Measurements from ENCODE around the gene RAB11FIP3. TPM values are rescaled to one million over a fixed set of nuclear protein-coding genes. Genes with fewer than 3 reads are reported as not detected.

RAB11FIP3 gene
- total and polyA plus RNA-seq, 8 donors: 22.0 to 67.4 (median 33.2) TPM

DNA sequence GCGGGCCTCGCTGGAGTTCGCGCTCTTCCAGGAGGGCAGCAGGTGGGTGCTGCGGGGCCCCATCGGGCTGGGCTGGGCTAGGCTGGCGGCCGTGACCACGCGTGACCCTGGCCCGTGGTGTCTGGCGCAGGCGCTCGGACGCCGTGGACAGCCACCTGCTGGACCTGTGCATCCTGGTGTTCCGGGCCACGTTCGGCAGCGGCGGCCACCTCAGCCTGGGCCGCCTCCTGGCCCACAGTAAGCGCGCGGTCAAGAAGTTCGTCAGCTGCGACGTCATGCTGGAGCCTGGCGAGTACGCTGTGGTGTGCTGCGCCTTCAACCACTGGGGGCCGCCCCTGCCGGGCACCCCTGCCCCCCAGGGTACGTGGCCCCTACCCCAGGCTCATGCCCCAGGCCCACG, 126.7 kb downstream of the RAB11FIP3 start:
- TF ChIP-seq, protein P1, sequence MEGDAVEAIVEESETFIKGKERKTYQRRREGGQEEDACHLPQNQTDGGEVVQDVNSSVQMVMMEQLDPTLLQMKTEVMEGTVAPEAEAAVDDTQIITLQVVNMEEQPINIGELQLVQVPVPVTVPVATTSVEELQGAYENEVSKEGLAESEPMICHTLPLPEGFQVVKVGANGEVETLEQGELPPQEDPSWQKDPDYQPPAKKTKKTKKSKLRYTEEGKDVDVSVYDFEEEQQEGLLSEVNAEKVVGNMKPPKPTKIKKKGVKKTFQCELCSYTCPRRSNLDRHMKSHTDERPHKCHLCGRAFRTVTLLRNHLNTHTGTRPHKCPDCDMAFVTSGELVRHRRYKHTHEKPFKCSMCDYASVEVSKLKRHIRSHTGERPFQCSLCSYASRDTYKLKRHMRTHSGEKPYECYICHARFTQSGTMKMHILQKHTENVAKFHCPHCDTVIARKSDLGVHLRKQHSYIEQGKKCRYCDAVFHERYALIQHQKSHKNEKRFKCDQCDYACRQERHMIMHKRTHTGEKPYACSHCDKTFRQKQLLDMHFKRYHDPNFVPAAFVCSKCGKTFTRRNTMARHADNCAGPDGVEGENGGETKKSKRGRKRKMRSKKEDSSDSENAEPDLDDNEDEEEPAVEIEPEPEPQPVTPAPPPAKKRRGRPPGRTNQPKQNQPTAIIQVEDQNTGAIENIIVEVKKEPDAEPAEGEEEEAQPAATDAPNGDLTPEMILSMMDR (IDR thresholded peaks at IDR 0.05): no peak
- no peak for ATAC-seq
- WGBS, 2 donors: 96 to 98% methylated on average over 34 to 35 of the region's 35 CpGs
- no peak overlapping the region for H3K4me3 ChIP-seq
- DNase-seq: no peak
- peaks cover 6 to 33% (median 11%) of the 10 kb centered on the region in 3 donors for H3K36me3 ChIP-seq
- intact Hi-C loops (cut with DNase I): no loop called here
- no peak overlapping the region for H3K27ac ChIP-seq
- H3K4me1 ChIP-seq: no peaks in the 10 kb centered on the region
- no peak for FAIRE-seq
- no peaks in the 10 kb centered on the region for H3K9me3 ChIP-seq
- no peaks in the 10 kb centered on the region for H3K27me3 ChIP-seq

- Histone ChIP-seq H3K36me3 (peaks cover 6 to 26% (median 11%) of the 10 kb centered on the region in 3 donors), H3K4me1 (no peaks in the 10 kb centered on the region), H3K27me3 (no peaks in the 10 kb centered on the region), H3K27ac (no peak overlapping the region), H3K4me3 (no peak overlapping the region), H3K9me3 (no peaks in the 10 kb centered on the region)
- FAIRE-seq (no peak), ATAC-seq (no peak), DNase-seq (no peak)
- TF ChIP-seq, protein P1 (IDR thresholded peaks at IDR 0.05): no peak
- WGBS, 2 donors: 94 to 95% methylated on average over 33 of the region's 33 CpGs
- intact Hi-C loops (cut with DNase I): no loop called here
Observed at GRCh38 chr16:553601-554296, 128.3 kb downstream of the RAB11FIP3 start.

GRCh38 chr16:554297-554621, 128.8 kb downstream of the RAB11FIP3 start:
- TF ChIP-seq, protein P1 (IDR thresholded peaks at IDR 0.05): no peak
- intact Hi-C loops (cut with DNase I): no loop called here
- Histone ChIP-seq H3K36me3 (peaks cover 6 to 23% (median 11%) of the 10 kb centered on the region in 3 donors), H3K27ac (no peak overlapping the region), H3K27me3 (no peaks in the 10 kb centered on the region), H3K4me3 (no peak overlapping the region), H3K9me3 (no peaks in the 10 kb centered on the region), H3K4me1 (no peaks in the 10 kb centered on the region)
- no peak for ATAC-seq
- no peak for DNase-seq
- FAIRE-seq: no peak
- WGBS, 2 donors: 87 to 91% methylated on average over 11 of the region's 11 CpGs

DNA sequence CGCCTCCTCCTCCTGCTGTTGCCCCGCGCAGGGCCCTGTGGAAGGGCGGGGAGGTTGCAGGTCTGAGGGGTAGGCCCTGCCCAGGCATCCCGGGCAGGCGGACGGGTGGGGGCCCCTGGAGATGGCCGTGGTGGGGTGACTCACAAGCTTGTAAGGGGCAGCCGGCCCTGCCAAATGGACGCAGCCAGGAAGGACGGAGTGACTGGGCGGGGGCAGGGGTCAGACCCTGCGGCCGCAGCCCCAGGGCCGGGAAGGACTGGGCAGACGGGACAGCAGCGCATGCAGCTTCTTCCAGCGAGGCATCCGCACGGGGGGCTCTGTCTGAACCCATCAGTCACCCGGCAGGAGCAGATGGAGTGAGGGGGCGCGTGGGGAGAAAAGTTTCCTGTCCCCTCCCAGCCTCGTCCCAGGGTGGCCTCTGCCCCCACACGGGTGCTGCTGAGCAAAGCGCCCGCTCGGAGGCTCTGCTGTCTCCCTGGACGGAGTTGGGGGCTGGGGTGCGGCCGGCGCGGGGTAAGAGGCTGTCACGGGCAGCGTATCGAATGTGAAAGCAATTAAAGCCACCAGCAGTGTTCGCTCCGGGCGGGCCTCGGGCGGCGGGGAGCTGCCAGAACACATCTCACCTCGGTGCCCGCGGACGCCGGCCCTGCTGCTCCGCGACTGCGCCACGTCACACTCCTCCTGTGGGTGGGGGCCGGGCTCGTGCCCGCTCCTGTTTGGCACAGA, 129.4 kb downstream of the RAB11FIP3 start:
- peaks cover 6 to 17% (median 11%) of the 10 kb centered on the region in 3 donors for H3K36me3 ChIP-seq
- TF ChIP-seq, protein P1 (IDR thresholded peaks at IDR 0.05): no peak
- H3K27ac ChIP-seq: no peak overlapping the region
- FAIRE-seq: no peak
- WGBS, 2 donors: 90% methylated on average over 48 to 54 of the region's 54 CpGs
- no peak overlapping the region for H3K4me3 ChIP-seq
- H3K27me3 ChIP-seq: no peaks in the 10 kb centered on the region
- no peaks in the 10 kb centered on the region for H3K4me1 ChIP-seq
- no peaks in the 10 kb centered on the region for H3K9me3 ChIP-seq
- DNase-seq: no peak
- intact Hi-C loops (cut with DNase I): no loop called here
- no peak for ATAC-seq

Data from pancreas (tissue), 10 donors.